HG03066 (cell line): ENCODE measurements around the gene IGSF6.
"Not testable (repeated sequence)": the region's sequence is repeated elsewhere in the genome, so short reads cannot be mapped to it uniquely, and the experiment has no call there.

Experiments used
- ATAC-seq: cut with Tn5 transposase; IDR thresholded peaks from one replicate; pipeline ENCODE4 v1.9.1; 2021; ENCODE audit warnings: low read depth; ENCODE audit not compliant: unreplicated experiment

Gene IGSF6, protein sequence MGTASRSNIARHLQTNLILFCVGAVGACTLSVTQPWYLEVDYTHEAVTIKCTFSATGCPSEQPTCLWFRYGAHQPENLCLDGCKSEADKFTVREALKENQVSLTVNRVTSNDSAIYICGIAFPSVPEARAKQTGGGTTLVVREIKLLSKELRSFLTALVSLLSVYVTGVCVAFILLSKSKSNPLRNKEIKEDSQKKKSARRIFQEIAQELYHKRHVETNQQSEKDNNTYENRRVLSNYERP

DNA sequence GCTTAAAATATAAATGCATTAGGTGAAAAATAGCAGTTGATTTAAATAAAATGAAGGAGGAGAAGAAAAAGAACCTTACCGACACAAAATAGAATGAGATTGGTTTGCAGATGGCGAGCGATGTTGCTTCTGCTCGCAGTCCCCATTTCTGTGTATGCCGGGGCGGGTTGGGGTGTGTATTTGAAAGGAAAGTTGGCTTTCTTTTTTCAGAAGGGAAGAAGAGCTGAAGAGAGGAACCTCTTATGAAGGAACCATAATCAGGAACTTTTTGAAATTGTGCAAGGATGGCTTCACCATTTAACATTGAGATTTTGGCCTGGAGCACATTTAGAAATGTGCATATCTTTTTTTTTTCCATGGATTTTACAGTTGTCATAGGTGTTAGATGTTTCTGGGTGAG lies at the start of gene IGSF6:
IGSF6 (minus strand) TSS at position 156 of the 400 bp plus-strand sequence; CDS start at position 146, 10 bp downstream.
- ATAC-seq: no peak

DNA sequence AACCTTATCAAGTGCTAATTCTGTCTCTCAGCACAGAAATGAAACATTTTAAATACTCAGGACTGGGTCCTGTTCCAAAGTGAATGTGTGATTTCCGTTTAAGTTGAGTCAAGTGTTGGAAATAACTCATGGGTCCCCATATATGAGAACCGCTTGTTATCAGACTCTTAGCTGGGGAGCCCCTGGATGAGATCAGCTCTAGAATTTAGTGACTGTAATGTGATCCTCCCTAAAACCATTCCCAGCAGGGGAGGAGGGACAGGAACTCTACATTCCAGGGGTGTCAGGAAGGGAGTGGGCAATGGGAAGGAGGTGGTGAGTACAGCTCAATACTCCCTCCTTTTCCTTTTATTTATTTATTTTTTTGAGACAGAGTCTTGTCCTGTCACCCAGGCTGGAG lies 48.9 kb upstream of the IGSF6 start:
- no peak for ATAC-seq

DNA sequence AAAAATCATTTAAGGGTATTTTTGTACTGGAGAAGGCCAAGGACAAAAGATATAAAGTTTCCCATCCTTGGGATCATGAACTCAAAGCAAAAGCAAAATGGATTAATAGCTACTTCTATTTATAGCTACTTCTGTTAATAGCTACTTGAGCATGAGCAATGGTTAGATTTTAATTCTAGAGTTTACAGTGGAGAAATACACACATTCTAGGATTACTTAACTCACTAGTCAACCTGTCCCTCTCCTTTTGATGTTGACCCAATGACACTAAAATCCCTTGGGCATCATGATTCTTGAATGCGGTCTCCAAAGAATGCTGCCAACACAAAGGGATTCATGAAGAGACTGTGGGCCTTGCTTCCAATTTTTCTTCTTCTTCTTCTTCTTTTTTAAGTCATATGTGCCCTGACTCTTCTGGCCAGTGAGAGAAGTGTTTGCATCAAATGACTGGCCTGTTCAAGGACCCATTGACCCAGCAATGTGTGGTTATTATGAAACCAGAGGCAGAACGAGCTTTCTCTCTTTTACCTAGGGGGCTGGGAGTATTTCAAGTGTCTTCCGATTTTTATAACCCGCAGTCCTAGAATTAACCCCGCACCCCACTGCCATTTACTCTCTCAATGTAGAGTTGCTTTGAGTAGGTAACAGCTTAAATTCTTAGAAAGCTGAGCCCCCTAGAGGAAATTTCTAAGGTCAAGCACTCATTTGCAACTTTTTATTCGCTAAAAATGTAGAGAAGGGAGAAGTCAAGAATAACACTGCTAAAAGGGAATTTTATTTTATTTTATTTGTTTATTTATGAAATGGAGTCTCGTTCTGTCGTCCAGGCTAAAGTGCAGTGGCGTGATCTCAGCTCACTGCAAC lies 46.0 kb upstream of the IGSF6 start:
- no peak for ATAC-seq

DNA sequence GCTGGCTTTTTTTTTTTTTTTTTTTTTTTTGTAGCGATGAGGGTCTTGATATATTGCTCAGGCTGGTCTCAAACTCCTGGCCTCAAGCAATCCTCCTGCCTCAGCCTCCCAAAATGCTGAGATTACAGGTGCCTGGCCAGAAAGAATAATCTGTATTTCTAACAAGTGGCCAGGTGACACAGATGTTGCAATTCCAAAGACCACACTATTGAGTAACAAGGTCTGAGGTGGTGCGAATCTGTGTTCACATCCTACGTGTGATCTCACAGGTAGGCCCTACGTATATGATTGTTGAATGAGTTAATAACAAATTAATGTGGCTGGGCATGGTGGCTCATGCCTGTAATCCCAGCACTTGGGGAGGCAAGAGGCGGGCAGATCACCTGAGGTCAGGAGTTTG lies 44.6 kb upstream of the IGSF6 start:
- no peak for ATAC-seq

DNA sequence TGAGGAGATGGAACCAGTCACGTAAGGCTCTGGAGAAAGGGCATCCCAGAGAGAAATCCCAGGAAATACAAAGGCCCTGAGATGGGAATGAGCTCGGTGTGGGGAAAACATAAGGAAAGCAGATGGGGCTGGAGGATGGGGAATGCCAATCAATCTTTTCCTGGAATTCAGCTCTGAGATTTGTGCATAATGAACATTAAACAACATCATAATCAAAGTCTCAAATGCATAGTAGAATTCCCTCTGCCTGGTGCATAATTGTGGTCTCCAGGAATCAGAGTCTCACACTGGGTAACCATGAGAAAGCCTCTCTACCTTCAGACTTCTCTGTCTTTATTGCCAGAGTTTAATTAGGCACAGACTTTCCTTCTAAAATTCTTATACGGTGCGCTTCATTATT lies 42.2 kb upstream of the IGSF6 start:
- ATAC-seq: no peak

DNA sequence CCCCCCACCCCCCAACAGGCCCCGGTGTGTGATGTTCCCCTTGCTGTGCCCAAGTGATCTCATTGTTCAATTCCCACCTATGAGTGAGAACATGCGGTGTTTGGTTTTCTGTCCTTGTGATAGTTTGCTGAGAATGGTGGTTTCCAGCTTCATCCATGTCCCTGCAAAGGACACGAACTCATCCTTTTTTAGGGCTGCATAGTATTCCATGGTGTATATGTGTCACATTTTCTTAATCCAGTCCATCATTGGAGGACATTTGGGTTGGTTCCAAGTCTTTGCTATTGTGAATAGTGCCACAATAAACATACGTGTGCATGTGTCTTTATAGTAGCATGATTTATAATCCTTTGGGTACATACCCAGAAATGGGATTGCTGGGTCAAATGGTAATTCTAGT lies 38.6 kb upstream of the IGSF6 start:
- not testable (repeated sequence) for ATAC-seq

DNA sequence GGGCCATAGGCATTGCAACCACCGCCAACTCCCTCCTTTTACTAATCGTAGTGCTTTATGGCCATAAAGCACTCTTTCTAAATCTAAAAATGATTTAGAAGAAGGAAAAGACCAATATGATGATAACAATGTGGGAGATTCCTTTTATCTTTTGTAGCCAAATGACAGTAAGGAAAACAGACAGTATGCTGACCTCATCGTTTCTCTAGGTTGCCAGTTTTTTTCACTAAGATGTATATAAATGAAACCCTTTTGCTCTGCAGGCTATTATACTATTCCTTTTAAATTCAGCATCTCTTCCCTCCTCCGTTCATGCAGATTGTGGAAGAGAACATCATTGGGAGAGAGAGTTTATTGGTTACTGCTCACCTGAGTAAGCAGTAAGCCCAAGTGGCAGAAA lies 36.7 kb upstream of the IGSF6 start:
- no peak for ATAC-seq

DNA sequence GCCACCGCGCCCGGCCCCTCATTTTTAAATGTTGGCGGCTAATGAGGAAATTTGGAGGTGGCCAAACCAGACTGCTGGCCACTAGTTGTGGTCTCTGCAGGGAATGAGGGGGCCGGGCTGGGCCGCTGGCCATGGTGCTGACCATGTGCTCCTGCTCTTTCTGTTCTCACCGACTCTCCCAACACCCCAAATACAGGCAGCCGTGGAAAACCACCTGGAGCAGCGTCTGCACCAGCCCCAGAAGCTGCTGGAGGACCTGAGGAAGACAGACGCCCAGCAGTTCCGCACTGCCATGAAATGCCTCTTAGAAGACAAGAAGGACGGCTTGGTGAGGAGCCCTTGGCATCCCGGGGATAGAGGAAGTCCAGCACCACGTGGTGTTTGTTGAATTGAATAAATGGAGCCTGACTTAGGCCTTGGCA lies 32.6 kb upstream of the IGSF6 start:
- ATAC-seq: no peak

DNA sequence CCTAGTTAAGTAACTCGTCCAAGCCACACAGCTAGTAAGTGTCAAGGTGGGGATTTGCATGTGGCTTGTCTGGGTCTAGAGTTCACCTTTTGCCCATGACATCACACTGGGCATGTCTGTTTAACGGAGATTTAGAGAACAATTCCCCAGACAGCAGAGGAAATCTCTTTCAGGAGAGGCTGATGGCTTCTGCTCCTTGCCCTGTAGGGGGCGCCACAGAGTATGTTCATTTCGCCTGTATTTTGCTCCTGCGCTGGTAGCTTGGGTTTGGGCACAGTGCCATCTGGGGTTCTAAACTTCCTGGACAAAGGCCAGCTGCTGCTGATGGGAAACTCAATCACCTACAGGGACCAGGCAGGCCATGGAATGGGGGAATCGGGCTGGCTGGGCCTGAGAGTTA lies 31.8 kb upstream of the IGSF6 start:
- no peak for ATAC-seq

DNA sequence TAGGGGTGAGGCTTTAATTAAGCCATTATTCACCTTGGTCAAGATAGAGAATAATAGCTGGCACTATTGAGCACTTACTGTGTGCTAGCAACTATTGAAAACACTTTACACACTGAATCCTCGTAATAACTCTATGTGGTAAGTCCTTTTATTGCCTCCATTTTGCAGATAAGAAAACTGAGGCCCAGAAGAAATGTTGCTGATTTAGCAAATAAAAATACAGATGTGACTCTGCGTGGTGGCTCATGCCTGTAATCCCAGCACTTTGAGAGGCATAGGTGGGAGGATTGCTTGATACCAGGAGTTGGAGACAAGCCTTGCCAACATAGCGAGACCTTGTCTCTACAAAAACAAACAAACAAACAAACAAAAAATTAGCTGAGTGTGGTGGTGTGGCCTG lies 30.8 kb upstream of the IGSF6 start:
- ATAC-seq: no peak

DNA sequence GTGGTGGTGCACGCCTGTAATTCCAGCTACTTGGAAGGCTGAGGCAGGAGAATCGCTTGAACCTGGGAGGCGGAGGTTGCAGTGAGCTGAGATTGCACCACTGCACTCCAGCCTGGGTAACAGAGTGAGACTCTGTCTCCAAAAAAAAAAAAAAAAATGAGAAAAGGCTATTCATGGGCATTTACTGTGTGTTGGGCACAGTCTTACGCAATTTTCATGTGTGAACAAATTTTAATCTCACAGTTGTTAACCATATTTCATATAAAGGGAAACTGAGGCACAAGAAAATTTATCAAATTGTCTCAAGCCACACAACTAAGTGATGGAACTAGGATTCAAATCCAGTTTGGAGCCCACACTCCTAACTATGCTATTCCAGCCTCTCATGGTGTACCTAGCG lies 28.3 kb upstream of the IGSF6 start:
- ATAC-seq: not testable (repeated sequence)

DNA sequence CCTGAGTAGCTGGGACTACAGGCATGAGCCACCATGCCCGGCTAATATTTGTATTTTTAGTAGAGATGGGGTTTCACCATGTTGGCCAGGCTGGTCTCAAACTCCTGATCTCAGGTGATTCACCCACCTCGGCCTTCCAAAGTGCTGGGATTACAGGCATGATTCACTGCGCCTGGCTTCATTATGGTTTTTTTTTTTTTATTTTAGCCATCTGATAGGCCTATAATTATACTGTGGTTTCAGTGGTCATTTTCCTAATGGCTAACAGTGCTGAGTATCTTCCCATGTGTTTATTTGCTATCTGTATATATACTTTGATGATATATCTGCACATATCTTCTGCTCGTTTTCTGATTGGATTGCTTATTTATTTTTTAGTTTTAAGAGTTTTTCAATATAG lies 22.0 kb upstream of the IGSF6 start:
- ATAC-seq: not testable (repeated sequence)

DNA sequence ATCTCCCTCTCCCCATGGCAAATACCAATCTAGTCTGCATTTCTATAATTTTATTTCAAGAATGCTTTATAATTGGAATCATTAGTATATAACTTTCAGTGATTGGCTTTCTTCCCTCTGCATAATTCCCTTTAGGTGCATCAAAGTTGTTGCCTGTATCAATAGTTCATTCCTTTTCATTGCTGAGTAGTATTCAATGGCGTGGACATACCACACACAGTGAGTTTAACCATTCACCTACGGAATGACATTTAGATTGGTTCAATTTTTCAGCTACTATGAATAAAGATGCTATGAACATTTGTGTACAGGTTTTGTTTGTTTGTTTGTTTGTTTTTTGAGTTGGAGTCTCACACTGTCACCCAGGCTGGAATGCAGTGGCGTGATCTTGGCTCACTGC lies 21.1 kb upstream of the IGSF6 start:
- ATAC-seq: no peak

DNA sequence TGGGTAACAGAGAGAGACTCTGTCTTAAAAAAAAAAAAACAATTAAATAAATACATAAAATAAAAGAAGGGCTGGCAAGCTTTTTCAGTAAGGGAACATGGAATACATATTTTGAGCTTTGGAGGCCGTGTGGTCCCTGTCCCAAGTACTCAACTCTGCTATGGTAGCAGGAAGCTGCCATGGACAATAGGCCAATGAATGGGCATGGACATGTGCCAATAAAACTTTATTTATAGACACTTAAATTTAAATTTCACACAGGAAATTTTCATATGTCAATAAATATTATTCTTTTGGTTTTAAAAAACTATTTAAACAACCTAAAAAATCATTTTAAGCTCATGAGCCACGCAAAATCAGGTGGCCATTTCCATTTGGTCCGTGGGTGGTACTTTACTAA lies 15.2 kb upstream of the IGSF6 start:
- ATAC-seq: no peak

DNA sequence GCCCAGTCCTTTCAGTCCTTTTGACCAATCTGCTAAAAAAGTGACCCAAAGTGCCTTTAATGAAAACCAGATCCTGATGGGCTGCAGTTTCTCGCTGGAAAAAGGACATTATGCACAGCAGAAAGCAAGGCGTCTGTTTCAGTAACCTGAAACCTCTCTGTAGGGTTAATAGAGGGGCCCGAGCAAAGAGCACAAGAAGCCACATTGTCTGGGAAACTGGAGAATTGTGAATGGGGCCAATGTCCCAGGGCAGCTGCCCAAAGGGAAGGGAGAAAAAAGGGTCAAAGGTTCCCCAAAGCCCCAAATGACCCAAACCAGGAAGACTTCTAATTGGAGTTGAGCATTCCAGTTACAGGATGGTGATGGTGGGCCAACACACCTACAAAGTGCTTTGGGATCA lies 14.4 kb upstream of the IGSF6 start:
- no peak for ATAC-seq

DNA sequence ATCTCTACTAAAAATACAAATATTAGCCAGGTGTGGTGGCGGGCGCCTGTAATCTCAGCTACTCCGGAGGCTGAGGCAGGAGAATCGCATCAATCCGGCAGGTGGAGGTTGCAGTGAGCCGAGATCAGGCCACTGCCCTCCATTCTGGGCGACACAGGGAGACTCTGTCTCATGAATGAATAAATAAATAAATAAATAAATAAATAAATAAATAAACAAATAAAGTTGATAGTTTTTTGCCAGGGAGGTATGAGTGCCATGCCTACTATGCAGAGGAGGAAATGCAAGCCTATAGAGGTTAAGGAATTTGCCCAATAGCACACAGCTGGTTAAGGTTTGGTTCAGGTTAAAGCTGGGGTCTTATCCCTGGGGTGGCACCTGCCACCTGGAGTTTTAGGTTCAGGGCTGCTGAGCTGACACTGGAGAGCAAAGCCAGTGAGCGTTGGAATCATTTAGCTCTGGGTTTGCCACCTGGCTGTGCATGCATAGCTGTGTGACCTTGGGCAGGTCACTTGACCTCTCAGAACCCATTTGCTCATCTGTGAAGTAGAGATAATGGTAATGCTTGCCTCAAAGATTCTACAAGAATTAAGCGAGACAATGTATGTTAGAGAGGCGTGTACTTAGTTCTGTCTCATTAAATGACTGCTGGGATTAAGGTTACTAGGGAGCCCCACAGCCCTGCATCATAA lies 12.5 kb upstream of the IGSF6 start:
- no peak for ATAC-seq

DNA sequence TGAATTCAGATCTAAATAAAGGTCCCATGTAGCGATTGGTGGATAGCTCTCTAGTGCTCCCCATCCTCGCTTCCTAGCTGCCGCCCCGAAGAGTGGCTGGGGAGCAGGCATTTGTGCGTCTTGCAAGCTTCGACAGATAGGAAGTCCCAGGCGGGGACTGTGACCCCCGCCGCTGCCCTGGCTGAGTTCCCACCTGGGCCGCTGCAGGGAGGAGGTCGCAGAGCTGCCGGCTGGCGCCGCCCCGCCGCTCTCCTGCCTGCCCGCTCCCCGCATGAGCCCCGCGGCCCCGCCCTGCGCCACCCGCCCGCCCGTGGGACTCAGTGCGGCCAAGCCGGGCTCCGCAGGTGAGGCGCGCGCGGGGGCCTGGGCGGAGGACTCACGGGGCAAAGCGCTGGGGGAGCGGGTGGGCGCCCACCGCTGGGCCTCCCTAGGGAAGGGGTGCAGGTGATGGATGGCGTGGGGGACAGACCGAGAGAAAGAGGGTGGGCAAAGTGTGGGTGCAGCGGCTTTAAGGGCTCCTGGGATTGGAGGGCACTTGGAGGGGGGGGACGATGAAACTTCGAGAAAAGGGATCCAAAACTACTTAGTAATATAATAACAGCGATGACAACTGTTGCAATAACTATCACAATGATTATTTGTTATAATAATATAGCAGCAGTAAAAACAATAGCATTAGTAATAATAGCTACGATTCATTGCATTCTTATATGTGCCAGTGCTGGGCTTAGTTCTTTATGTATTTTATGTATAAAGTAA lies 11.7 kb upstream of the IGSF6 start, which contains the start of gene OTOA:
OTOA (plus strand) TSS at position 80 of the 759 bp plus-strand sequence. CDS start 14,547 bp downstream, outside the sequence.
- no peak for ATAC-seq

DNA sequence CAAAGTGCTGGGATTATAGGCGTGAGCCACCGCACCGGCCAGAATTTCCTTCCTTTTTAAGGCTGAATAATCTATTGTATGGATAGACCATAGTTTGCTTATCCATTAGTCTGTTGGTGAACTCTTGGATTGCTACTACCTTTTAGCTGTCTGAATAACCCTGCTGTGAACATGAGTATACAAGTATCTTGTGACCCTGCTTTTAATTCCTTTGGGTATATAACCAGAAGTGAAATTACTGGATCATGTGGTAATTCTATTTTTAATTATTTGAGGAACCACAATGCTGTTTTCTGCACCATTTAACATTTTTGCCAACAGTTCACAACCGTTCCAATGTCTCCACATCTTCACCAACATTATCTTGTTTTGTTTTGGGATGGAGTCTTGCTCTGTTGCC lies 6.7 kb upstream of the IGSF6 start:
- no peak for ATAC-seq

DNA sequence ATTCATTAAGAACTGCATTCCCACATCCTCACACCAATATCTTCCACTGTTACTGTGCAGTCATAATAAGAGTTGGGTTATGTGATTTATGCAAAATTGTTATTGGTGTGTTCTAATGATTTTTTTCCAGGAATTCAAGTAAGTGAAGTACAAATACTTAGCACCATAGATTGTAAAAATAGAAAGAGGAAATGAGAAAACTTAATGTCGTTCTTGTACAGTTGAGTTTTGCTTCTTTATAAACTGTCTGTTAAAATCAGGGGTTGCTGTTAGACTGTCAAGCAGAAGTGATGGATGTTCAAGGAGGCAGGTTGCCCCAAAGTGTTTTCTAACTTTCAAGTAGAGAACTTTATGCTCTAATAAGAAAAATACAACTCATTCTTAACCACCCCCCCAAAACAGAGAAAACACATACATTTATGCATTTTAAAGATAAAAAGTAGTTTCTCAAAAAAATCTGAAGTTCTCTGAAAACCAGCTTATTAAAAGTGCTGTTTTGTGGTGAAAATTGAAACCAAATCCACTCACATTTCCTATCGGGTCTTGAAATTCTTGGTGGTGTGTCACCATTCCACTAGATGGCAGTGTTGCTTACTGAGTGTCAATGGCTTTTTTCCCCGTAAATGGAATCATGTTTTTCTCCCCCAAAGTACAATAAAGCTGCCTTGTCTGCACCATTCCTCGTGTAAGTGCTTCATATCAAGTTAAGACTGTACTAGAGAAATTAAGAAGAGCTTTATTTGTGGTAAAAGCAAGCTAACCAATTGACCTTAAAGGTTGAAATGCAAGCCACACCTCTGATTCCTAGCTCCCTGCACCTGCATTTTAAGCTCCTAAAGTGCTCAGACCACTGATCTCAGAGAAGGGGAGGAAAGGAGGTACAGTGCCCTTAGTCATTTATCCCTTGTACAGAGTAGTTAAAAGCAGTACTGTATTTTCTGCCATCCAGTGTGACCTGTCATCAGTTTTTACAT lies 4.7 kb upstream of the IGSF6 start:
- ATAC-seq: no peak
